Omental fat pad (tissue), 4 donors: ENCODE data around the gene OR51B5. TPM values are rescaled to one million over a fixed set of nuclear protein-coding genes. Genes with fewer than 3 reads are reported as not detected.

Experiments used
- ATAC-seq: fragments of 150-250 bp; one replicate; pipeline ENCODE4 v1.9.1; 2016; ENCODE audit warnings: mild to moderate bottlenecking, moderate library complexity; ENCODE audit not compliant: low FRiP score
- DNase-seq: peaks from one replicate; pipeline ENCODE4 v3.0.0-alpha.2; 2019; ENCODE audit warnings: low spot score
- total RNA-seq, 4 donors: library from RNA; depleted of rRNA; stranded (reverse); fragments of >200 nt; gene quantifications; one replicate each; pipeline ENCODE4 v1.1.0, GENCODE V29; 2016
- TF ChIP-seq, protein P1 (sequence below), 3 donors: fragments of 450-650 bp; IDR thresholded peaks; one replicate each; pipeline ENCODE4 v1.5.1; 2016 to 2017; ENCODE audit warnings: antibody characterized with exemption in 3 of 3, mild to moderate bottlenecking in 3 of 3, moderate library complexity in 2 of 3

Gene OR51B5, protein sequence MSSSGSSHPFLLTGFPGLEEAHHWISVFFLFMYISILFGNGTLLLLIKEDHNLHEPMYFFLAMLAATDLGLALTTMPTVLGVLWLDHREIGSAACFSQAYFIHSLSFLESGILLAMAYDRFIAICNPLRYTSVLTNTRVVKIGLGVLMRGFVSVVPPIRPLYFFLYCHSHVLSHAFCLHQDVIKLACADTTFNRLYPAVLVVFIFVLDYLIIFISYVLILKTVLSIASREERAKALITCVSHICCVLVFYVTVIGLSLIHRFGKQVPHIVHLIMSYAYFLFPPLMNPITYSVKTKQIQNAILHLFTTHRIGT
- under 1 TPM in 3 of 4 donors, not detected in 1; 0.36 to 0.63 (median 0.46) TPM for total RNA-seq

DNA sequence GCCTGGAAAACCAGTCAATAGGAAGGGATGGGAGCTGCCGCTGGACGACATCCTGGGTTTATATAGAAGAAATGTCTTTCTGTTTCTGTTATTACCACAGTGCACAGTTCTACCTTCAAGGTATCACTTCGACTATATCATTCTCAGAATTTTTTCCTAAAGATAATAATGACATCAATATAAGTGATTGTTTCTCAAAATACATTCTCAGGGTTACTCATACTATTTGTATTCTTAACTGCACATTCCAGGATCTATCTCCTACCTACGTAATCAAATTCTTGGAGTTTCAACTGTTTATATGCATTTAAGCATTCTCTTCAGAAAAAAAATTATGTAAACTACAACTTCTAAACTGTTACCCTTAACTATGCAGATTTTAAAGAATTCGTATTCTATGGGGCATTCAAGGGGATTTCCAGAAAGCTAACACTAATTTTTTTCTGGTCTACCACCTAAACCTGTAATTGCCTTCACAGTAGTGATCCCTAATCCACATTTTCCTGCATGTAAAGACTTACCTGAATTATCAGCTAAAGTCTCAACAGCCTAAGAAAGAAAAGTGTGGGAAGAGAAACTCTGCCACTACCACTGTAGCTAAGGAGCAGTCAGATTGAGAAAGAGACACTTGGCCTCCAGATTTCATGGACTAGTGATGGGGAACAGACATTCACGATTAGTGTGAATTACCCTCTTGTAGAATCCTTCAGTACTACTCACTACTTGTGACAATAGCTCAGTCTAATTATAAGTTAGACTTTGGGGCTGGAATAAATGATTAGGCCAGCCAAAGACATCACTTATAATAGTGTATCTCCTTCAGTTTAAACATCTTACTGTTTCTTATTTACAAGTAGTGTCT is at the start of gene OR51B5:
OR51B5 (minus strand) TSS at position 51 of the 862 bp plus-strand sequence; CDS start at position 51, 0 bp downstream.
- ATAC-seq (no peak), DNase-seq (no peak)
- TF ChIP-seq, protein P1, sequence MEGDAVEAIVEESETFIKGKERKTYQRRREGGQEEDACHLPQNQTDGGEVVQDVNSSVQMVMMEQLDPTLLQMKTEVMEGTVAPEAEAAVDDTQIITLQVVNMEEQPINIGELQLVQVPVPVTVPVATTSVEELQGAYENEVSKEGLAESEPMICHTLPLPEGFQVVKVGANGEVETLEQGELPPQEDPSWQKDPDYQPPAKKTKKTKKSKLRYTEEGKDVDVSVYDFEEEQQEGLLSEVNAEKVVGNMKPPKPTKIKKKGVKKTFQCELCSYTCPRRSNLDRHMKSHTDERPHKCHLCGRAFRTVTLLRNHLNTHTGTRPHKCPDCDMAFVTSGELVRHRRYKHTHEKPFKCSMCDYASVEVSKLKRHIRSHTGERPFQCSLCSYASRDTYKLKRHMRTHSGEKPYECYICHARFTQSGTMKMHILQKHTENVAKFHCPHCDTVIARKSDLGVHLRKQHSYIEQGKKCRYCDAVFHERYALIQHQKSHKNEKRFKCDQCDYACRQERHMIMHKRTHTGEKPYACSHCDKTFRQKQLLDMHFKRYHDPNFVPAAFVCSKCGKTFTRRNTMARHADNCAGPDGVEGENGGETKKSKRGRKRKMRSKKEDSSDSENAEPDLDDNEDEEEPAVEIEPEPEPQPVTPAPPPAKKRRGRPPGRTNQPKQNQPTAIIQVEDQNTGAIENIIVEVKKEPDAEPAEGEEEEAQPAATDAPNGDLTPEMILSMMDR (IDR thresholded peaks at IDR 0.05), result no peak

DNA sequence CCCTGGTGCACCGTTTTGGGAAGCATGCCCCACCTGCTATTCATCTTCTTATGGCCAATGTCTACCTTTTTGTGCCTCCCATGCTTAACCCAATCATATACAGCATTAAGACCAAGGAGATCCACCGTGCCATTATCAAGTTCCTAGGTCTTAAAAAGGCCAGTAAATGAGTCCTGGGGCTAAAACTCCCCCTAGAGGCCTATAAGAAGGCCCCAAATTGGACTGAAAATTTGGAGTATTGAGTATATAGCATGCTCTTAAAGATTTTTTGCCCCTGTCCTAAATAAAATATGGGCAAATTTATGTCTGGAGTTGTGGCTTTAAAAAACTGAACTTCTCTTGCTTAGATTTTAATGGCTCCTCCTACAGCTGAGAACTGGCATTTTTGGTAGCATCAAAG is 46.9 kb upstream of the OR51B5 start:
- DNase-seq (no peak), ATAC-seq (no peak)
- TF ChIP-seq, protein P1 (IDR thresholded peaks at IDR 0.05), result no peak

DNA sequence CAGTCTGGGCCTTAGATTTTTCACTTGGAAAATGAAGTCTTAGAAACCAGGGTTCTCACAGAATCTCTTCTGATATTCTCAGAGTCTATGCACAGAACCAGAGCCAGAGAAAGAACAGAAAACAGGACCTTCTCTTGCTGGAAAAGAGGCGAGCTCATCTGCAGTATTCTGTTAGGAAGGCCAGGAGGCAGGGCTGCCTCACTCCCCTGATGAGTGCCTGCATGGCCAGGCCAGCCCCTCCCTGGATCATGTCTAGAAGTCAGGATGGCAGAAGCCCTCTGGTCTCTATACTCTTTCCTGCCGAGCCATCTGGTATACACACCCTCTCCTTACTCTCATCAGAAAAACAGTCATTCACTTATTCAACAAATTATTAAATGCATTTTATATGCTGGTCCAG is 41.0 kb upstream of the OR51B5 start:
- ATAC-seq (no peak), DNase-seq (no peak)
- TF ChIP-seq, protein P1 (IDR thresholded peaks at IDR 0.05), result no peak

DNA sequence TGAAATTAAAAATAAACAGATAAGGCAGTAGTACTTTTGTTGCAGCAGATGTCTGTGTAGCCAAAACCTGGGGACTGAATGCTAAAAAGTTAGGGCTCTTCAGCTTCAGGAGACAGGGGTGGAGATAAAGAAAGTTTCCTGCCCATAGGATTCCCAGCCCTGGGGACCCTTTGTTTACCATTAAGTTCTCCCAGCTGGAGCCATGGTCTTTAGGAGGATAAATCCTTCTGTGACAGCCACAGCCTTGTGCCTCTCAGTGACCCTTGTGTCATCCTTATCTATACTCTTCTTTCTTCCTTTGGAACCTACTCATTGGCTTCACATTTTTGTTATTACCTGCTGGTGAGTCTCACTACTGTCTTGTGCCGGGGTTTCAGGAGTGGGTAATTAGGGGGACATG is 40.3 kb upstream of the OR51B5 start, which contains the start of gene OR51M1:
OR51M1 (plus strand) TSS at position 237 of the 400 bp plus-strand sequence. CDS start 5,587 bp downstream, outside the sequence.
- no peak for DNase-seq
- TF ChIP-seq, protein P1 (IDR thresholded peaks at IDR 0.05), result no peak
- no peak for ATAC-seq

DNA sequence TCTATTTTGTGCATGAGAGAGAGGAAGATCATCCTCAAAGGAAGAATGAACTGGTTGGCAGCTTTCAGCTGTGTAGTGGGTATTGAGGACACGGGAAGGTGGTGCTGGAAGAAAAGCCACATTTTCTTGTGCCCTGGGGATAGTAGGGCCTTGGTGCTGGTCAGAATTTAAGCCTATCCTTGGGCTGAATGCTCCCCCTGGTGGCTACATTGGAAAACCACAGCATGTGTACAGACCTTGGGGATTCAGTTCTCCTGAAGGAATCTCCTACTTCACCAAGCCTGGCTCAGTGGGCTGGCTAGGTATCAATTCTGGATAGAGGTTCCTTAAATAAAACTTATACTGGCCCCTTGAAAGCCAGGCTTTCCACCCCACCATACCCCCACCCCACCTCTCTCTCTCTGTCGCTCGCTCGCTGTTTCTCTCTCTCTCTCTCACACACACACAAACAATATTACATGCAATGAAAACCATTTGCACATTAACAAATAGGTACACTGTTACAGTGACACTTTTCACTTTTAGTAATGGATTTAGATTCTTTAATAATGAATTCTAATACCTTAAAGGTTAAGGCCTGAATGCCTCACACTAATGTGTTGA is 37.5 kb upstream of the OR51B5 start:
- ATAC-seq, result no peak
- no peak for DNase-seq
- TF ChIP-seq, protein P1 (IDR thresholded peaks at IDR 0.05), result peak in 1 of 3 donors; percentile 11

DNA sequence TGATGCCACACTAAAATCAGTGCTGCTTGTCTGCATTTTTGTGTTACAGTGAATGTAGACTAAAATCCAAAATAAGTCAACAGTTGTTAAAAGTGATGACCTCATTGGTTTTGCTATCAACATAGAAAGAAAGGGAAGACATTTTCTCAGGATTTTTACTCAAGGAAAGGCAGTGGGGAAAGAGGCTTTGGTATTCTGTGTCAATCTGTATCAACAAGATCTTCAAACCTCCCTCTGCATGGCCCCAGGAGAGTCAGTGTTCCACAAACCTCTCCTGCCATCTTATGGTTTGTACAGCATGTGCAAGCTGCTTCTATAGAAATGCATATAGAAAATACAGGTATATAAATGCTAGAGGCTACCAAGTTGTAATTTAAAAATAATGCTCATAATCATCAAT is 26.5 kb upstream of the OR51B5 start:
- no peak for ATAC-seq
- no peak for DNase-seq
- TF ChIP-seq, protein P1 (IDR thresholded peaks at IDR 0.05), result no peak
